ENCODE measurements around the gene APOC1.

The APOC1 gene

GRCh38 chr19:44903216-44903601, 11.2 kb upstream of the APOC1 start:
- Histone ChIP-seq H3K27me3 (ENCODE audit: insufficient read depth, low read length) (no peaks in the 10 kb centered on the region), H2AK5ac (ENCODE audit: low read length) (no peak overlapping the region)

DNA sequence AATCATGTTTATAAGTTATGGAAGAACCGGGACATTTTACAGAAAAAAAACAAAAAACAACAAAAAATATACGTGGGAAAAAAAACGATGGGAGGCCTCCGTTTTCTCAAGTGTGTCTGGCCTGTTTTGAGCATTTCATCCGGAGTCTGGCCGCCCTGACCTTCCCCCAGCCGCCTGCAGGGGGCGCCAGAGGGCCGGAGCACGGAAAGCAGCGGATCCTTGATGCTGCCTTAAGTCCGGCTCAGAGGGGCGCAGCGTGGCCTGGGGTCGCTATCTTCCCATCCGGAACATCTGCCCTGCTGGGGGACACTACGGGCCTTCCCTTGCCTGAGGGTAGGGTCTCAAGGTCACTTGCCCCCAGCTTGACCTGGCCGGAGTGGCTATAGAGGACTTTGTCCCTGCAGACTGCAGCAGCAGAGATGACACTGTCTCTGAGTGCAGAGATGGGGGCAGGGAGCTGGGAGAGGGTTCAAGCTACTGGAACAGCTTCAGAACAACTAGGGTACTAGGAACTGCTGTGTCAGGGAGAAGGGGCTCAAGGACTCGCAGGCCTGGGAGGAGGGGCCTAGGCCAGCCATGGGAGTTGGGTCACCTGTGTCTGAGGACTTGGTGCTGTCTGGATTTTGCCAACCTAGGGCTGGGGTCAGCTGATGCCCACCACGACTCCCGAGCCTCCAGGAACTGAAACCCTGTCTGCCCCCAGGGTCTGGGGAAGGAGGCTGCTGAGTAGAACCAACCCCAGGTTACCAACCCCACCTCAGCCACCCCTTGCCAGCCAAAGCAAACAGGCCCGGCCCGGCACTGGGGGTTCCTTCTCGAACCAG, 10.6 kb upstream of the APOC1 start:
- no peak overlapping the region for H3K14ac ChIP-seq (ENCODE audit: low read length)
- no peak overlapping the region for H3K9ac ChIP-seq (ENCODE audit: low read length)
- H3K27ac ChIP-seq (ENCODE audit: low read depth, low read length), result no peak overlapping the region
- no peak overlapping the region for H2BK5ac ChIP-seq (ENCODE audit: low read depth, low read length, poor library complexity)
- peaks cover 51 to 53% of the 10 kb centered on the region in 2 experiments for H3K36me3 ChIP-seq (ENCODE audit: control insufficient read depth in 1 of 2, insufficient read depth in 2 of 2, low read length in 2 of 2)
- H3K79me1 ChIP-seq (ENCODE audit: low read length), result peaks cover 10% of the 10 kb centered on the region
- H4K8ac ChIP-seq (ENCODE audit: low read depth, low read length), result no peak overlapping the region
- H3K9me3 ChIP-seq (ENCODE audit: insufficient read depth, low read depth, low read length), result peaks cover 2% of the 10 kb centered on the region
- peak; percentile 53 to 76 for DNase-seq
- H3K23ac ChIP-seq (ENCODE audit: low read length), result no peak overlapping the region
- no peak overlapping the region for H2BK12ac ChIP-seq (ENCODE audit: low read length)
- peaks cover 3 to 6% of the 10 kb centered on the region in 2 experiments for H3K4me1 ChIP-seq (ENCODE audit: control insufficient read depth in 1 of 2, insufficient read depth in 2 of 2, low read length in 2 of 2)
- no peak overlapping the region for H2AFZ ChIP-seq (ENCODE audit: insufficient read depth, low read length, poor library complexity)
- no peaks in the 10 kb centered on the region for H3K27me3 ChIP-seq (ENCODE audit: insufficient read depth, low read length)
- no peak overlapping the region for H3K4ac ChIP-seq (ENCODE audit: low read depth, low read length)
- no CpG with 5 or more reads among the region's 24 CpGs for WGBS (ENCODE audit: extremely low coverage, insufficient coverage, insufficient read length)
- H4K91ac ChIP-seq (ENCODE audit: low read depth, low read length), result no peak overlapping the region
- no peak overlapping the region for H3K4me2 ChIP-seq (ENCODE audit: low read length)
- H2AK5ac ChIP-seq (ENCODE audit: low read length), result no peak overlapping the region
- H3K18ac ChIP-seq (ENCODE audit: low read length), result no peak overlapping the region
- H3K79me2 ChIP-seq (ENCODE audit: control insufficient read depth, insufficient read depth, low read length, poor library complexity), result peaks cover 4% of the 10 kb centered on the region
- H3K4me3 ChIP-seq (ENCODE audit: low read depth, low read length), result no peak overlapping the region
- H4K12ac ChIP-seq (ENCODE audit: low read depth, low read length), result no peak overlapping the region
- no peak overlapping the region for H2BK120ac ChIP-seq (ENCODE audit: insufficient read depth, low read length, poor library complexity)

More at GRCh38 chr19:44903216-44903601, 11.2 kb upstream of the APOC1 start:
- H3K79me2 ChIP-seq (ENCODE audit: control insufficient read depth, insufficient read depth, low read length, poor library complexity), result peaks cover 4% of the 10 kb centered on the region
- peaks cover 46 to 48% of the 10 kb centered on the region in 2 experiments for H3K36me3 ChIP-seq (ENCODE audit: control insufficient read depth in 1 of 2, insufficient read depth in 2 of 2, low read length in 2 of 2)
- H3K4ac ChIP-seq (ENCODE audit: low read depth, low read length), result no peak overlapping the region
- H2AFZ ChIP-seq (ENCODE audit: insufficient read depth, low read length, poor library complexity), result no peak overlapping the region
- no CpG with 5 or more reads among the region's 15 CpGs for WGBS (ENCODE audit: extremely low coverage, insufficient coverage, insufficient read length)
- H3K14ac ChIP-seq (ENCODE audit: low read length), result no peak overlapping the region
- H3K23ac ChIP-seq (ENCODE audit: low read length), result no peak overlapping the region
- H3K79me1 ChIP-seq (ENCODE audit: low read length), result peaks cover 10% of the 10 kb centered on the region
- peaks cover 3 to 6% of the 10 kb centered on the region in 2 experiments for H3K4me1 ChIP-seq (ENCODE audit: control insufficient read depth in 1 of 2, insufficient read depth in 2 of 2, low read length in 2 of 2)
- H3K4me2 ChIP-seq (ENCODE audit: low read length), result no peak overlapping the region
- H2BK12ac ChIP-seq (ENCODE audit: low read length), result no peak overlapping the region
- no peak overlapping the region for H2BK5ac ChIP-seq (ENCODE audit: low read depth, low read length, poor library complexity)
- H3K4me3 ChIP-seq (ENCODE audit: low read depth, low read length), result no peak overlapping the region
- H4K91ac ChIP-seq (ENCODE audit: low read depth, low read length), result no peak overlapping the region
- peaks cover 2% of the 10 kb centered on the region for H3K9me3 ChIP-seq (ENCODE audit: insufficient read depth, low read depth, low read length)
- no peak overlapping the region for H3K9ac ChIP-seq (ENCODE audit: low read length)
- H3K27ac ChIP-seq (ENCODE audit: low read depth, low read length), result no peak overlapping the region
- no peak overlapping the region for H2BK120ac ChIP-seq (ENCODE audit: insufficient read depth, low read length, poor library complexity)
- no peak overlapping the region for H4K12ac ChIP-seq (ENCODE audit: low read depth, low read length)
- no peak for DNase-seq
- no peak overlapping the region for H4K8ac ChIP-seq (ENCODE audit: low read depth, low read length)
- no peak overlapping the region for H3K18ac ChIP-seq (ENCODE audit: low read length)

- no CpG with 5 or more reads among the region's 12 CpGs for WGBS (ENCODE audit: extremely low coverage, insufficient coverage, insufficient read length)
- H3K4me3 ChIP-seq (ENCODE audit: low read depth, low read length), result no peak overlapping the region
- no peak for DNase-seq
- no peak overlapping the region for H3K4me2 ChIP-seq (ENCODE audit: low read length)
- H3K79me1 ChIP-seq (ENCODE audit: low read length), result peaks cover 10% of the 10 kb centered on the region
- no peak overlapping the region for H3K18ac ChIP-seq (ENCODE audit: low read length)
- peaks cover 3 to 6% of the 10 kb centered on the region in 2 experiments for H3K4me1 ChIP-seq (ENCODE audit: control insufficient read depth in 1 of 2, insufficient read depth in 2 of 2, low read length in 2 of 2)
- no peak overlapping the region for H2BK12ac ChIP-seq (ENCODE audit: low read length)
- peaks cover 4% of the 10 kb centered on the region for H3K79me2 ChIP-seq (ENCODE audit: control insufficient read depth, insufficient read depth, low read length, poor library complexity)
- no peak overlapping the region for H2BK120ac ChIP-seq (ENCODE audit: insufficient read depth, low read length, poor library complexity)
- H2AFZ ChIP-seq (ENCODE audit: insufficient read depth, low read length, poor library complexity), result no peak overlapping the region
- no peak overlapping the region for H3K4ac ChIP-seq (ENCODE audit: low read depth, low read length)
- H4K8ac ChIP-seq (ENCODE audit: low read depth, low read length), result no peak overlapping the region
- no peak overlapping the region for H3K9ac ChIP-seq (ENCODE audit: low read length)
- H3K9me3 ChIP-seq (ENCODE audit: insufficient read depth, low read depth, low read length), result peaks cover 2% of the 10 kb centered on the region
- H3K23ac ChIP-seq (ENCODE audit: low read length), result no peak overlapping the region
- no peak overlapping the region for H2BK5ac ChIP-seq (ENCODE audit: low read depth, low read length, poor library complexity)
- no peaks in the 10 kb centered on the region for H3K27me3 ChIP-seq (ENCODE audit: insufficient read depth, low read length)
- H3K14ac ChIP-seq (ENCODE audit: low read length), result no peak overlapping the region
- H2AK5ac ChIP-seq (ENCODE audit: low read length), result no peak overlapping the region
- H3K27ac ChIP-seq (ENCODE audit: low read depth, low read length), result no peak overlapping the region
- no peak overlapping the region for H4K91ac ChIP-seq (ENCODE audit: low read depth, low read length)
- H4K12ac ChIP-seq (ENCODE audit: low read depth, low read length), result no peak overlapping the region
- H3K36me3 ChIP-seq (ENCODE audit: control insufficient read depth in 1 of 2, insufficient read depth in 2 of 2, low read length in 2 of 2), result peaks cover 55 to 56% of the 10 kb centered on the region in 2 experiments
Measured at GRCh38 chr19:44904426-44904994, 9.9 kb upstream of the APOC1 start.

DNA sequence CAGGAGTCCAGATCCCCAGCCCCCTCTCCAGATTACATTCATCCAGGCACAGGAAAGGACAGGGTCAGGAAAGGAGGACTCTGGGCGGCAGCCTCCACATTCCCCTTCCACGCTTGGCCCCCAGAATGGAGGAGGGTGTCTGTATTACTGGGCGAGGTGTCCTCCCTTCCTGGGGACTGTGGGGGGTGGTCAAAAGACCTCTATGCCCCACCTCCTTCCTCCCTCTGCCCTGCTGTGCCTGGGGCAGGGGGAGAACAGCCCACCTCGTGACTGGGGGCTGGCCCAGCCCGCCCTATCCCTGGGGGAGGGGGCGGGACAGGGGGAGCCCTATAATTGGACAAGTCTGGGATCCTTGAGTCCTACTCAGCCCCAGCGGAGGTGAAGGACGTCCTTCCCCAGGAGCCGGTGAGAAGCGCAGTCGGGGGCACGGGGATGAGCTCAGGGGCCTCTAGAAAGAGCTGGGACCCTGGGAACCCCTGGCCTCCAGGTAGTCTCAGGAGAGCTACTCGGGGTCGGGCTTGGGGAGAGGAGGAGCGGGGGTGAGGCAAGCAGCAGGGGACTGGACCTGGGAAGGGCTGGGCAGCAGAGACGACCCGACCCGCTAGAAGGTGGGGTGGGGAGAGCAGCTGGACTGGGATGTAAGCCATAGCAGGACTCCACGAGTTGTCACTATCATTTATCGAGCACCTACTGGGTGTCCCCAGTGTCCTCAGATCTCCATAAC, 8.8 kb upstream of the APOC1 start, which contains the start of gene APOE:
TSS of gene APOE (plus strand) at position 360 of the 724 bp plus-strand sequence. CDS start 829 bp downstream, outside the sequence.
- peak within 1 kb of the TSS; percentile 78 for H4K91ac ChIP-seq (ENCODE audit: low read depth, low read length)
- H3K4ac ChIP-seq (ENCODE audit: low read depth, low read length), result peak within 1 kb of the TSS; percentile 93
- peaks cover 1% of the 10 kb centered on the region for H3K9me3 ChIP-seq (ENCODE audit: insufficient read depth, low read depth, low read length)
- H3K18ac ChIP-seq (ENCODE audit: low read length), result peak within 1 kb of the TSS; percentile 86
- H3K36me3 ChIP-seq (ENCODE audit: control insufficient read depth in 1 of 2, insufficient read depth in 2 of 2, low read length in 2 of 2), result peaks cover 47 to 48% of the 10 kb centered on the region in 2 experiments
- peaks cover 10% of the 10 kb centered on the region for H3K79me1 ChIP-seq (ENCODE audit: low read length)
- WGBS (ENCODE audit: extremely low coverage, insufficient coverage, insufficient read length), result no CpG with 5 or more reads among the region's 20 CpGs
- peaks cover 3 to 6% of the 10 kb centered on the region in 2 experiments for H3K4me1 ChIP-seq (ENCODE audit: control insufficient read depth in 1 of 2, insufficient read depth in 2 of 2, low read length in 2 of 2)
- peak within 1 kb of the TSS; percentile 42 for H2BK12ac ChIP-seq (ENCODE audit: low read length)
- H3K23ac ChIP-seq (ENCODE audit: low read length), result no peak within 1 kb of the TSS
- H2BK5ac ChIP-seq (ENCODE audit: low read depth, low read length, poor library complexity), result peak within 1 kb of the TSS; percentile 65
- H3K27ac ChIP-seq (ENCODE audit: low read depth, low read length), result peak within 1 kb of the TSS; percentile 65
- H3K27me3 ChIP-seq (ENCODE audit: insufficient read depth, low read length), result no peaks in the 10 kb centered on the region
- H4K8ac ChIP-seq (ENCODE audit: low read depth, low read length), result peak within 1 kb of the TSS; percentile 81
- no peak for DNase-seq
- H2BK120ac ChIP-seq (ENCODE audit: insufficient read depth, low read length, poor library complexity), result peak within 1 kb of the TSS; percentile 64
- H2AK5ac ChIP-seq (ENCODE audit: low read length), result peak within 1 kb of the TSS; percentile 73
- peak within 1 kb of the TSS; percentile 82 for H3K4me3 ChIP-seq (ENCODE audit: low read depth, low read length)
- peak within 1 kb of the TSS; percentile 86 for H2AFZ ChIP-seq (ENCODE audit: insufficient read depth, low read length, poor library complexity)
- H3K14ac ChIP-seq (ENCODE audit: low read length), result peak within 1 kb of the TSS; percentile 79
- H3K9ac ChIP-seq (ENCODE audit: low read length), result peak within 1 kb of the TSS; percentile 88
- H3K79me2 ChIP-seq (ENCODE audit: control insufficient read depth, insufficient read depth, low read length, poor library complexity), result peaks cover 4% of the 10 kb centered on the region
- H3K4me2 ChIP-seq (ENCODE audit: low read length), result peak within 1 kb of the TSS; percentile 66
- H4K12ac ChIP-seq (ENCODE audit: low read depth, low read length), result peak within 1 kb of the TSS; percentile 68

All from trophoblast cell (in vitro differentiated cells and primary cell).